Endothelial cell of umbilical vein (primary cell): ENCODE results near the gene DGKG. TPM values are rescaled to one million over a fixed set of nuclear protein-coding genes. Genes with fewer than 3 reads are reported as not detected.

Source experiments
- BruUV-seq: library from RNA; stranded (reverse); fragments of 400-500 nt; replicated peaks from 2 replicates; lab custom pipeline; 2021; lab: Mats Ljungman, UMichigan
- CTCF ChIA-PET: fragments of 300-600, 350-600 bp; sonication (Branson Sonifier 250); formaldehyde crosslinking; loops from one replicate; lab custom pipeline; 2021; ENCODE audit warnings: antibody characterized with exemption, inconsistent platforms; lab: Charles Lee
- POLR2A ChIA-PET: fragments of 300-600, 350-600 bp; sonication (Branson Sonifier 250); formaldehyde crosslinking; loops from one replicate; lab custom pipeline; 2021; ENCODE audit warnings: antibody characterized with exemption, inconsistent platforms; lab: Charles Lee
- DNase-seq: peaks from one replicate; pipeline ENCODE4 v3.0.0-alpha.2; 2011; ENCODE audit warnings: low read depth, low spot score
- FAIRE-seq: peaks from 2 replicates; lab custom pipeline; 2011; peaks lifted over from hg19 to GRCh38; lab: Jason Lieb, UNC
- H2AFZ ChIP-seq: 2 replicates; pipeline ENCODE4 v1.6.0; 2012; ENCODE audit warnings: low read depth, low read length, control low read depth, inconsistent platforms
- H3K27ac ChIP-seq: 2 replicates; pipeline ENCODE4 v1.5.1; 2011; ENCODE audit warnings: low read depth, mild to moderate bottlenecking, control low read depth, low read length, moderate library complexity; ENCODE audit not compliant: insufficient read depth
- H3K27me3 ChIP-seq, 2 experiments: 2 replicates each; pipeline versions ENCODE4 v1.6.0 to v1.6.1; 2011; ENCODE audit warnings: low read length in 2 of 2, mixed read lengths in 1 of 2; ENCODE audit not compliant: control insufficient read depth in 2 of 2, insufficient read depth in 2 of 2
- H3K36me3 ChIP-seq, 2 experiments: 2 replicates in 1 of 2; 3 replicates in 1 of 2; pipeline ENCODE4 v1.5.1; 2011; ENCODE audit warnings: low read length in 2 of 2, mild to moderate bottlenecking in 1 of 2, moderate library complexity in 1 of 2; ENCODE audit not compliant: control insufficient read depth in 2 of 2, insufficient read depth in 2 of 2; ENCODE audit errors: extremely low read depth in 1 of 2
- H3K4me1 ChIP-seq: 3 replicates; pipeline ENCODE4 v1.5.1; 2011; ENCODE audit warnings: mild to moderate bottlenecking, low read length; ENCODE audit not compliant: control insufficient read depth, insufficient read depth; ENCODE audit errors: extremely low read depth
- H3K4me2 ChIP-seq: 2 replicates; pipeline ENCODE4 v1.6.1; 2011; ENCODE audit warnings: low read length, control low read depth, mixed read lengths; ENCODE audit not compliant: insufficient read depth
- H3K4me3 ChIP-seq, 3 experiments: fragments of 200-600 bp in 1 of 3; sonication (generic), shearing (Covaris generic) in 1 of 3; replicated peaks in 1 of 3; 2 replicates each; pipeline ENCODE4 v1.5.1; 2011 to 2016; ENCODE audit warnings: control low read depth in 3 of 3, low read length in 3 of 3, mild to moderate bottlenecking in 2 of 3, inconsistent platforms in 1 of 3, low read depth in 1 of 3, moderate library complexity in 1 of 3; ENCODE audit not compliant: insufficient read depth in 1 of 3
- H3K79me2 ChIP-seq: 2 replicates; pipeline ENCODE4 v1.6.0; 2012; ENCODE audit warnings: low read length, inconsistent platforms; ENCODE audit not compliant: control insufficient read depth, insufficient read depth
- H3K9ac ChIP-seq: replicated peaks from 2 replicates; pipeline ENCODE3; 2011; ENCODE audit warnings: low read length, control low read depth; ENCODE audit not compliant: insufficient read depth; ENCODE audit errors: extremely low read depth
- H3K9me1 ChIP-seq: replicated peaks from 3 replicates; pipeline ENCODE4 v1.6.0; 2011; ENCODE audit warnings: mild to moderate bottlenecking, low read length; ENCODE audit not compliant: control insufficient read depth, insufficient read depth; ENCODE audit errors: extremely low read depth
- H3K9me3 ChIP-seq: replicated peaks from 2 replicates; pipeline ENCODE4 v1.5.1; 2012; ENCODE audit warnings: low read length, inconsistent platforms; ENCODE audit not compliant: control insufficient read depth, insufficient read depth
- H4K20me1 ChIP-seq: replicated peaks from 2 replicates; pipeline ENCODE3; 2011; ENCODE audit warnings: mild to moderate bottlenecking, low read length; ENCODE audit not compliant: control insufficient read depth, insufficient read depth; ENCODE audit errors: extremely low read depth
- EZH2 ChIP-seq: IDR thresholded peaks from 2 replicates; pipeline ENCODE4 v1.6.1; 2012; ENCODE audit warnings: borderline replicate concordance, low read depth, mild to moderate bottlenecking, moderate library complexity, low read length, inconsistent platforms; ENCODE audit not compliant: severe bottlenecking
- FOS ChIP-seq: IDR thresholded peaks from 2 replicates; pipeline ENCODE4 v1.6.1; 2011; ENCODE audit warnings: mild to moderate bottlenecking, low read length, moderate library complexity, borderline replicate concordance; ENCODE audit not compliant: insufficient read depth
- GATA2 ChIP-seq: IDR thresholded peaks from 2 replicates; pipeline ENCODE4 v1.7.0; 2011; ENCODE audit warnings: low read depth, mild to moderate bottlenecking, moderate library complexity, mixed read lengths, low read length; ENCODE audit not compliant: insufficient read length, insufficient read depth
- JUN ChIP-seq: IDR thresholded peaks from 2 replicates; pipeline ENCODE4 v1.6.1; 2011; ENCODE audit warnings: borderline replicate concordance, low read depth; ENCODE audit not compliant: insufficient read length, insufficient read depth
- MYC ChIP-seq: IDR thresholded peaks from one replicate; pipeline ENCODE4 v1.6.1; 2011; ENCODE audit warnings: mild to moderate bottlenecking, low read depth, low read length
- POLR2A ChIP-seq: IDR thresholded peaks from 2 replicates; pipeline ENCODE4 v1.6.1; 2012; ENCODE audit warnings: low read depth, mild to moderate bottlenecking, control low read depth, low read length
- POLR2AphosphoS5 ChIP-seq: IDR thresholded peaks from 2 replicates; pipeline ENCODE4 v1.6.1; 2012; ENCODE audit warnings: low read depth, mild to moderate bottlenecking, control low read depth, low read length, moderate library complexity; ENCODE audit not compliant: insufficient read depth
- dilution Hi-C: fragments of 300-500 bp; cut with MboI; formaldehyde crosslinking; loops from one replicate; pipeline ENCODE4 v1.15.0; 2019; ENCODE audit warnings: low sequenced_read_pairs; ENCODE audit not compliant: extremely low pct_ligation_motif_present
- intact Hi-C: fragments of 100-400 bp; cut with micrococcal nuclease; formaldehyde crosslinking; loops from one replicate; pipeline ENCODE4 v1.10.0; 2022
- polyA plus RNA-seq, 4 experiments: library from polyadenylated mRNA; depleted of rRNA in 3 of 4; stranded (reverse) in 3 of 4; unstranded in 1 of 4; fragments of >200 nt; gene quantifications; 2 replicates each; pipeline versions ENCODE4 v1.2.1 to v1.2.3, GENCODE V29; 2011 to 2012; ENCODE audit warnings: missing spikeins in 1 of 4
- total RNA-seq: library from RNA; stranded (reverse); gene quantifications from 2 replicates; pipeline ENCODE4 v1.2.3, GENCODE V29; 2021
- TF ChIP-seq, protein P1 (sequence below): IDR thresholded peaks from 2 replicates; pipeline ENCODE4 v1.6.1; 2011; ENCODE audit not compliant: insufficient read depth, insufficient read length
- TF ChIP-seq, protein P2 (sequence below), 2 donors: IDR thresholded peaks; 1 replicate in 1 of 2; 2 replicates in 1 of 2; pipeline ENCODE4 v1.5.1; 2011; ENCODE audit warnings: low read length in 2 of 2, mild to moderate bottlenecking in 2 of 2, moderate library complexity in 2 of 2, control low read depth in 1 of 2, inconsistent platforms in 1 of 2, low read depth in 1 of 2; ENCODE audit not compliant: insufficient read depth in 1 of 2; ENCODE audit errors: extremely low read depth in 1 of 2

DGKG gene
- total and polyA plus RNA-seq, 2 donors (not counting 3 experiments of a cell fraction or from before 2014, with no cell fraction given), result not detected

DNA sequence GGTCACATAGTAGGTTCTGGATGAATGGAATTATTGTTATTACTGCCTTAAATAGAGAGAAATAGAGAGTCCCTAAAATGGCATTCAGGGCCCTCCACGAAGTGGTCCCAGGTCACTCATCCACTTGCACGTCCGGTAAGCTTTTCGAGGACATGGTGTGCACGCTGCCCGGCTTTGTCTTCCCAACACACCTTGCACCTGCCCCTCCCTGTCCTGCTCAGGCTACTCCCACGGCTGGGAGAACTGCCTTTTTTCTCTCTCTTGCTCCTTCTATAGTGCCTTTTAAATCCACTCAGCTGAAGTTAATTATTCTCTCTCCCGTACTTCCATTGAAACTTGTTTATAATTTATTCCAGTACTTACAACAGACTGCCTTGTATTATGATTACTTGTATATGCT lies 5.6 kb upstream of the DGKG start:
- DNase-seq (no peak), FAIRE-seq (no peak)
- Histone ChIP-seq H3K4me1 (no peaks in the 10 kb centered on the region), H3K79me2 (no peaks in the 10 kb centered on the region), H3K27me3 (peaks cover 12 to 17% of the 10 kb centered on the region in 2 experiments), H4K20me1 (no peaks in the 10 kb centered on the region), H3K9ac (no peak overlapping the region), H3K36me3 (no peaks in the 10 kb centered on the region), H3K9me1 (no peaks in the 10 kb centered on the region), H3K27ac (no peak overlapping the region), H3K4me3 (no peak overlapping the region), H3K9me3 (no peaks in the 10 kb centered on the region), H2AFZ (no peak overlapping the region), H3K4me2 (no peak overlapping the region)
- ChIA-PET CTCF (no interaction called here), POLR2A (no interaction called here)
- BruUV-seq, result no TSS peak
- intact Hi-C loops, result no loop called here
- dilution Hi-C loops, result no loop called here
- TF ChIP-seq GATA2, result no peak
- no peak for TF ChIP-seq JUN
- TF ChIP-seq EZH2, result no peak
- TF ChIP-seq POLR2A, result no peak
- TF ChIP-seq FOS, result no peak
- no peak for TF ChIP-seq POLR2AphosphoS5
- no peak for TF ChIP-seq MYC
- TF ChIP-seq, protein P1, sequence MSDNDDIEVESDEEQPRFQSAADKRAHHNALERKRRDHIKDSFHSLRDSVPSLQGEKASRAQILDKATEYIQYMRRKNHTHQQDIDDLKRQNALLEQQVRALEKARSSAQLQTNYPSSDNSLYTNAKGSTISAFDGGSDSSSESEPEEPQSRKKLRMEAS, result no peak
- TF ChIP-seq, protein P2, sequence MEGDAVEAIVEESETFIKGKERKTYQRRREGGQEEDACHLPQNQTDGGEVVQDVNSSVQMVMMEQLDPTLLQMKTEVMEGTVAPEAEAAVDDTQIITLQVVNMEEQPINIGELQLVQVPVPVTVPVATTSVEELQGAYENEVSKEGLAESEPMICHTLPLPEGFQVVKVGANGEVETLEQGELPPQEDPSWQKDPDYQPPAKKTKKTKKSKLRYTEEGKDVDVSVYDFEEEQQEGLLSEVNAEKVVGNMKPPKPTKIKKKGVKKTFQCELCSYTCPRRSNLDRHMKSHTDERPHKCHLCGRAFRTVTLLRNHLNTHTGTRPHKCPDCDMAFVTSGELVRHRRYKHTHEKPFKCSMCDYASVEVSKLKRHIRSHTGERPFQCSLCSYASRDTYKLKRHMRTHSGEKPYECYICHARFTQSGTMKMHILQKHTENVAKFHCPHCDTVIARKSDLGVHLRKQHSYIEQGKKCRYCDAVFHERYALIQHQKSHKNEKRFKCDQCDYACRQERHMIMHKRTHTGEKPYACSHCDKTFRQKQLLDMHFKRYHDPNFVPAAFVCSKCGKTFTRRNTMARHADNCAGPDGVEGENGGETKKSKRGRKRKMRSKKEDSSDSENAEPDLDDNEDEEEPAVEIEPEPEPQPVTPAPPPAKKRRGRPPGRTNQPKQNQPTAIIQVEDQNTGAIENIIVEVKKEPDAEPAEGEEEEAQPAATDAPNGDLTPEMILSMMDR (IDR thresholded peaks at IDR 0.05; ENCODE audit: extremely low read depth in 1 of 2, insufficient read depth in 1 of 2, low read depth in 1 of 2, low read length in 2 of 2), result no peak
